Left kidney (tissue), 8 donors: ENCODE measurements around the gene CEP70. TPM values are rescaled to one million over a fixed set of nuclear protein-coding genes. Genes with fewer than 3 reads are reported as not detected.
"Not testable (repeated sequence)": the region's sequence is repeated elsewhere in the genome, so short reads cannot be mapped to it uniquely, and the experiment has no call there.

Source experiments
- DNase-seq: peaks from one replicate; pipeline ENCODE4 v3.0.0-alpha.2; 2013
- long read RNA-seq, 8 donors: transcript quantifications; one replicate each; lab custom pipeline, GENCODE V29; 2026
- polyA plus RNA-seq: library from polyadenylated mRNA; unstranded; fragments of 120-200 nt; gene quantifications from one replicate; pipeline ENCODE4 v1.2.1, GENCODE V29; 2013; ENCODE audit not compliant: insufficient read length

The CEP70 gene, protein sequence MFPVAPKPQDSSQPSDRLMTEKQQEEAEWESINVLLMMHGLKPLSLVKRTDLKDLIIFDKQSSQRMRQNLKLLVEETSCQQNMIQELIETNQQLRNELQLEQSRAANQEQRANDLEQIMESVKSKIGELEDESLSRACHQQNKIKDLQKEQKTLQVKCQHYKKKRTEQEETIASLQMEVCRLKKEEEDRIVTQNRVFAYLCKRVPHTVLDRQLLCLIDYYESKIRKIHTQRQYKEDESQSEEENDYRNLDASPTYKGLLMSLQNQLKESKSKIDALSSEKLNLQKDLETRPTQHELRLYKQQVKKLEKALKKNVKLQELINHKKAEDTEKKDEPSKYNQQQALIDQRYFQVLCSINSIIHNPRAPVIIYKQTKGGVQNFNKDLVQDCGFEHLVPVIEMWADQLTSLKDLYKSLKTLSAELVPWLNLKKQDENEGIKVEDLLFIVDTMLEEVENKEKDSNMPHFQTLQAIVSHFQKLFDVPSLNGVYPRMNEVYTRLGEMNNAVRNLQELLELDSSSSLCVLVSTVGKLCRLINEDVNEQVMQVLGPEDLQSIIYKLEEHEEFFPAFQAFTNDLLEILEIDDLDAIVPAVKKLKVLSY
- polyA plus RNA-seq: 50.3 TPM
- long read RNA-seq, donor 1, partial matches to known transcripts: 0 of 2 reads
- long read RNA-seq, donor 1, other reads (novel, unspliced or antisense): 0 of 2 reads
- long read RNA-seq, donor 2, partial matches to known transcripts: 0 of 2 reads
- long read RNA-seq, donor 2, other reads (novel, unspliced or antisense): 0 of 2 reads
- long read RNA-seq, donor 3, partial matches to known transcripts: 30 of 32 reads
- long read RNA-seq, donor 3, other reads (novel, unspliced or antisense): 0 of 32 reads
- long read RNA-seq, donor 4: 0 reads
- long read RNA-seq, donor 5, transcript CEP70-201 (18 exons, 2,732 nt): major isoform, 7 of 19 reads
- long read RNA-seq, donor 5, partial matches to known transcripts: 6 of 19 reads
- long read RNA-seq, donor 5, other reads (novel, unspliced or antisense): 0 of 19 reads
- long read RNA-seq, donor 6, partial matches to known transcripts: 5 of 7 reads
- long read RNA-seq, donor 6, other reads (novel, unspliced or antisense): 0 of 7 reads
- long read RNA-seq, donor 7, partial matches to known transcripts: 5 of 8 reads
- long read RNA-seq, donor 7, other reads (novel, unspliced or antisense): 0 of 8 reads
- long read RNA-seq, donor 8: 0 reads

DNA sequence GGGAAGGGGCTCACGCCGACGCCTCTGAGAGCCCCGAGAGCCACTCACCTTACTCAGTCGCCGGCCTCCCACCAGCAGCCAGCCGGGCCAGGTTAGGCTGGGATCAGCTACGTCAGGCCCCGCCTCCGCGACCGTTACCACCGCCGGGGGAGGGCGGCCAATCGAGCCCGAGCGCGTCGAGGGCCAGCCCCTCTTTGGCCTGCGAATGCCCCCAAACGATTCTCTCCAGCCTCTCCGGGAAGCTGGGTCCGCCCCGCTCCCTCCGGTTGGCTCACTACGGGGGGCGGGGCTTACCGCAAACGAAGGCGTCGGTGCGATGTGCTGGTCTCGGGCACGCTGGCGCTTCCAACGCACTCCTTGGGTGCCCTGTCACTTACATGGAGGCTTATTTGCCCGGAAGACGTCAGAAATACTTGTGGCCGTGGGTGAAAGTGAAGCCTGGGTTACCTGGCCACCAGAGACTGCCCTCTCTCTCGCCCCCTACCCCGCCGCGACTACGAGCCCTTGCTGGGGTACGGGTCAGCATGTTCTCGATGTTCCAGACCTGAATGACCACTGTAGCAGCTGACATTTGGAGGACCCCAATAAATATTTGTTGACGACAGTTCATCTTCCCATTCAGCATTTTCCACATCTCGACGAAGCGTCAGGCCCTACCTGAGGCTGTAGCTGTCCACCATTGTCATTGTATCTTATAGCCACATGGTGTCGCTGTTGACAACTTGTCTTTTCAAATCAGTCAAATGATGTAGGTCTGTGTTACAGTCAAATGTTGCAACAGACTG, at the start of gene CEP70:
Gene CEP70, minus strand, starts transcription at position 111 of the 785 bp plus-strand sequence. CDS start 21,333 bp downstream, outside the sequence.
- DNase-seq: peak; percentile 95

GRCh38 chr3:138642927-138643253, 48.8 kb upstream of the CEP70 start:
- DNase-seq: no peak

DNA sequence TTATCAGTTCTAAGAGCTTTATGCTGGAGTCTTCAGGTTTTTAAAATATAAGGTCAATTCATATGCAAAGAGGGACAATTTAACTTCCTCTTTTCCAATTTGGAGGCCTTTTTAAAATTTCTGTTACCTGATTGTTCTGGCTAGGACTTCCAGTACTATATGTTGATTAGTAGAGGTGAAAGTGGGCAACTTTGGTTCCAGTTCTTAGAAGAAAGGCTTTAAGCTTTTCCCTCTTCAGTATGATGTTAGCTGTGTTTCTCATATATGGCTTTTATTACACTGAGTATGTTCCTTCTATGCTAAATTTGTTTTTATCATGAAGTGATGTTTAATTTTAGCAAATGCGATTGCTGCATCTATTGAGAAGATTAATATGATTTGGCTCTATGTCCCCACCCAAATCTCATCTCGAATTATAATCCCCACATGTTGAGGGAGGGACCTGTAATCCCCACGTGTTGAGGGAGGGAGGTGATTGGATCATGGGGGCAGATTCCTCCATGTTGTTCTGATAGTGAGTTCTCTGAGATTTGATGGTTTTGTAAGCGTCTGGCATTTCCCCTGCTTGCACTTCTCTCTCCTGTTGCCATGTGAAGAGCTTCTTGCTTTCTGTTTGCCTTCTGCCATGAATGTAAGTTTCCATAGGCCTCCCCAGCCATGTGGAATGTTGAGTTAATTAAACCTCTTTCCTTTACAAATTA, 48.3 kb upstream of the CEP70 start:
- DNase-seq: no peak

DNA sequence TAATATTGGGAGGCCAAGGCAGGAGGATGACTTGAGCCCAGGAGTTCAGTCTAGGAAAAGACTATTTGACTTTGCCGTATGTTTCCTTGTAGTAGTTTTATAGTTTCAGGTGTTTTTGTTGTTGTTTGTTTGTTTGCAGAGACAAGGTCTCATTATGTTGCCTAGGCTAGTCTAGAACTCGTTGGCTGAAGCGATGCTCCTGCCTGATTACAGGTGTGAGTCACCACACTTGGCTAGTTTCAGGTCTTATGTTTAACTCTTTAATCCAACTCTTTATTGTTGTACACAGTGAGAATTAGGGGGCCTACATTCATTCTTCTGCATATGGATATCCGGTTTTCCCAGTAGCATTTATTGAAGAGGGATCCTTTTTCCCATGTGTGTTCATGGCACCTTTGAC, 46.5 kb upstream of the CEP70 start:
- DNase-seq: no peak

- no peak for DNase-seq
Measured at GRCh38 chr3:138638641-138639040, 44.6 kb upstream of the CEP70 start.

DNA sequence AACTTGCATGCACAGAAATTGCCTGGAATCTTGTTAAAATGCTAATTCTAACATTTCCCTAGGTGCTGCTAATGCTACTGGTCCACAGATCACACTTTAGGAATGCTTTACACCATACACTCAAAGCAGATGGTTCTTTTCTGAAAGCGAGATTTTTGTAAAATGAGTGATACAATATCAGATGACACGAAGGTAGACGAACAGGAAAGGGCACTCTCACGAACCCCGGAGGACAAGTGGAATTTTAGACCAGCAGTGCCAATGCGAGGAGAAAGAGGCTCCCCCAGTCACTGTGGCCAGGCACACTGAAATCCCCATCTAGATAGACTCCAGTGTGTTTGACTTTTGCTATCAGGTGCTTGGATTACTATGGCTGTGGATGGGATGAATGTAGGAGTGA, 35.5 kb upstream of the CEP70 start:
- no peak for DNase-seq

- no peak for DNase-seq
Measured at GRCh38 chr3:138625707-138626365, 31.8 kb upstream of the CEP70 start.

DNA sequence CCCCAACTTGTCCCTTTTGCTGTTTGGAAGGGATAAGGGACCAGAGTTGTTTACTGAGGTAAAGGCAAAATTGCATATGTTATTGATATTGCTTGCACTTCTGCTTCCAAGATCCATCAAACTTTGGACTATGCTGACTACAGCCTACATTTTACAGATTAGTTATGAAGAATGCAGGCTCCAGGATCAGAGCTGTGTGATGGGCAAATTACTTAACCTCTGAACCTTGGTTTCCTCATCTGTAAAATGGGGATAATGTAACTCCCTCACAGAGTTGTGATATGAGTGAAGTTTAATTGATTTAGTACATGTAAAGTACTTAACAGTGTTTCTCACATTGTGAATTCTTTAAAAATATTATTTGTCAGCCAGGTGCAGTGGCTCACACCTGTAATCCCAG, 30.5 kb upstream of the CEP70 start:
- no peak for DNase-seq

DNA sequence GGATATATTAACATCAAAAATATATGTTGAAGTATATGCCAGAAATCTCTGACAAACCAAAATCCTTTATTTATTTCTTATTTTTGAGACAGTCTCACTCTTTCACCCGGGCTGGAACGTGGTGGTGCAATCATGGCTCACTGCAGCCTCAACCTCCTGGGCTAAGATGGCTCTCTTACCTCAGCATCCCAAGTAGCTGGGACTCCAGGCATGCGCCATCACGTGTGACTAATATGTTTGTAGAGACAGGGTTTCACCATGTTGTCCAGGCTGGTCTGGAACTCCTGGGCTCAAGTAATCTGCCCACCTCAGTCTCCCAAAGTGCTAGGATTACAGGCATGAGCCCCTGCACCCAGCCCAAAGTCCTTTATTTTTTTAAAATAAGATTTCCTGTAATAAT, 26.4 kb upstream of the CEP70 start:
- DNase-seq: no peak

DNA sequence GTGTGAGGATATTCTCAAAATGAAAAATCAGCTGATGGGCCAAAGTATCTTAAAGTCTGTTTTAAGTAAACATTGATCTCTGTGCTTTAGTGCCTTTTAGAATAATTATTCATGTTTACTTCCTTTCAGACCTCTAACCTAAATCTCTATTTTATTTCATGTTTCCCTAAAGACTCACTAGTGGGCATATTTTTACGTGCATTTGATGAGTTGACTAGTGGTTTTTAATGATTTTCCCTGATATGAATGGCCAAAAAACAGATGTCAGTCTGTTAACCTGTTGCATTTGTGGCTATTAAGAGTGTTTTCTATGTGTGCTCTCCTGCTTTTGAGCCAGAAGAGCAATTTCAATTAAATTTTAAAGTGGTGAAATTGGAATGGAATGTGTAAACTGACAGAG, 21.4 kb upstream of the CEP70 start:
- DNase-seq: no peak

- DNase-seq: no peak
Measured at GRCh38 chr3:138609898-138610266, 15.8 kb upstream of the CEP70 start.

- peak; percentile 67 for DNase-seq
Measured at GRCh38 chr3:138608322-138609135, 14.5 kb upstream of the CEP70 start, which contains the start of gene FAIM. Gene FAIM (plus strand): TSS chr3:138608771. CDS start chr3:138619727, 10,956 bp downstream.

DNA sequence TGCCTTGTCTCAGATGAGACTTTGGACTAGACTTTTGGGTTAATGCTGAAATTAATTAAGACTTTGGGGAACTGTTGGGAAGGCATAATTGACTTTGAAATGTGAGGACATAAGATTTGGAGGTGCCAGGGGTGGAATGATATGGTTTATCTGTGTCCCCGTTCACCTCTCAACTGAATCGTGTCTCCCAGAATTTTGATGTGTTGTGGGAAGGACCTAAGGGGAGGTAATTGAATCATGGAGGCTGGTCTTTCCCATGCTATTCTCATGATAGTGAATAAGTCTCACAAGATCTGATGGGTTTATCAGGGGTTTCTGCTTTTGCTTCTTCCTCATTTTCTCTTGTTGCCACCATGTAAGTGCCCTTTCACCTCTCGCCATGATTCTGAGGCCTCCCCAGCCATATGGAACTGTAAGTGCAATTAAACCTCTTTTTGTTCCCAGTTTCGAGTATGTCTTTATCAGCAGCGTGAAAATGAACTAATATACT, 10.1 kb upstream of the CEP70 start:
- DNase-seq: not testable (repeated sequence)

DNA sequence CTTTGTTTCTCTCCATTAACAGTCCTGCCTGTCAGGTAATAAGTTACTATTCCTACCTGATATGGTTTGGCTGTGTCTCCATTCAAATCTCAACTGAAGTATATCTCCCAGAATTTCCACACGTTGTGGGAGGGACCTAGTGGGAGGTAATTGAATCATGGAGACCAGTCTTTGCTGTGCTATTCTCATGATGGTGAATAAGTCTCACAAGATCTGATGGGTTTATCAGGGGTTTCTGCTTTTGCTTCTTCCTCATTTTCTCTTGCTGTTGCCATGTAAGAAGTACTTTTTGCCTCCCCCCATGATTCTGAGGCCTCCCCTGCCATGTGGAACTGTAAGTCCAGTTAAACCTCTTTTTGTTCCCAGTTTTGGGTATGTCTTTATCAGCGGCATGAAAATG, 7.6 kb upstream of the CEP70 start:
- DNase-seq: not testable (repeated sequence)

GRCh38 chr3:138600100-138600745, 6.2 kb upstream of the CEP70 start:
- DNase-seq: no peak

DNA sequence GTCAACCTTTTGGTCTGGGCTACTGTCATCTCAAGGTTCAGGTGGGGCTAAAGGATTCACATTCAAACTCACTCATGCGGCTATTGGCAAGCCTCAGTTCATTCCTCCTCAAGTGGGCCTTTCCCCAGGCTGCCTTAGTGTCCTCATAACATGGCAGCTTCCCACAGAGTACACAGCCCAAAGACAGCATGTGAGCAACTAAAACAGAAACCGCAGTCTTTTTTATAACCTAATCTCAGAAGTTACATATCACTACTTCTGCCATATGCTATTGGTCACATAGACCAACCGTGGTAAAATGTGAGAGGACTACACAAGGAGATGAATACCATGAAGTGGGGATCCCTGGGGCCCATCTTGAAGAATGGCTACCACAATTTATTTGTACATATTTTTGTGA, 4.5 kb upstream of the CEP70 start:
- DNase-seq: no peak

GRCh38 chr3:138597186-138597976, 3.3 kb upstream of the CEP70 start:
- not testable (repeated sequence) for DNase-seq
